Astrocyte (in vitro differentiated cells and primary cell): ENCODE results near the gene FBXO10. TPM values are rescaled to one million over a fixed set of nuclear protein-coding genes. Genes with fewer than 3 reads are reported as not detected.

Experiments used
- DNase-seq: peaks from one replicate; pipeline ENCODE4 v3.0.0-alpha.2; 2010; ENCODE audit warnings: low read depth
- FAIRE-seq: peaks from 2 replicates; lab custom pipeline; 2011; peaks lifted over from hg19 to GRCh38; lab: Jason Lieb, UNC
- H2AFZ ChIP-seq: 2 replicates; pipeline ENCODE4 v1.6.0; 2012; ENCODE audit warnings: low read depth, low read length, inconsistent platforms
- H3K27ac ChIP-seq: 2 replicates; pipeline ENCODE4 v1.5.1; 2011; ENCODE audit warnings: low read depth, low read length, inconsistent platforms
- H3K27me3 ChIP-seq: 2 replicates; pipeline ENCODE4 v1.6.0; 2011; ENCODE audit warnings: low read length, inconsistent platforms; ENCODE audit not compliant: insufficient read depth
- H3K36me3 ChIP-seq: 2 replicates; pipeline ENCODE4 v1.5.1; 2011; ENCODE audit warnings: low read length, inconsistent platforms; ENCODE audit not compliant: insufficient read depth
- H3K4me1 ChIP-seq: 2 replicates; pipeline ENCODE4 v1.5.1; 2011; ENCODE audit warnings: low read length, inconsistent platforms; ENCODE audit not compliant: insufficient read depth
- H3K4me2 ChIP-seq: 2 replicates; pipeline ENCODE4 v1.6.0; 2012; ENCODE audit warnings: low read length, inconsistent platforms
- H3K4me3 ChIP-seq: 2 replicates; pipeline ENCODE4 v1.5.1; 2011; ENCODE audit warnings: low read depth, mild to moderate bottlenecking, low read length, inconsistent platforms; ENCODE audit not compliant: insufficient read depth
- H3K79me2 ChIP-seq: 2 replicates; pipeline ENCODE4 v1.6.0; 2012; ENCODE audit warnings: mild to moderate bottlenecking, low read length, inconsistent platforms; ENCODE audit not compliant: insufficient read depth
- H3K9ac ChIP-seq: 2 replicates; pipeline ENCODE4 v1.6.0; 2012; ENCODE audit warnings: mild to moderate bottlenecking, low read length, inconsistent platforms
- H3K9me3 ChIP-seq: 2 replicates; pipeline ENCODE4 v1.5.1; 2012; ENCODE audit warnings: low read depth, mild to moderate bottlenecking, low read length, inconsistent platforms; ENCODE audit not compliant: insufficient read depth
- H4K20me1 ChIP-seq: 2 replicates; pipeline ENCODE4 v1.6.0; 2012; ENCODE audit warnings: low read length, inconsistent platforms; ENCODE audit not compliant: insufficient read depth
- H3K27ac Mint-ChIP-seq: one replicate; pipeline ENCODE4 v1.8.0; 2021; ENCODE audit warnings: mild to moderate bottlenecking, mixed read lengths; ENCODE audit not compliant: unreplicated experiment
- H3K27me3 Mint-ChIP-seq: one replicate; pipeline ENCODE4 v1.8.0; 2021; ENCODE audit warnings: low read depth, mixed read lengths; ENCODE audit not compliant: unreplicated experiment
- H3K36me3 Mint-ChIP-seq: one replicate; pipeline ENCODE4 v1.8.0; 2021; ENCODE audit warnings: low read depth, mixed read lengths; ENCODE audit not compliant: unreplicated experiment
- H3K4me1 Mint-ChIP-seq: one replicate; pipeline ENCODE4 v1.8.0; 2021; ENCODE audit warnings: low read depth, mixed read lengths; ENCODE audit not compliant: unreplicated experiment
- H3K4me3 Mint-ChIP-seq: one replicate; pipeline ENCODE4 v1.8.0; 2021; ENCODE audit warnings: mild to moderate bottlenecking, moderate library complexity, mixed read lengths; ENCODE audit not compliant: unreplicated experiment
- H3K9me3 Mint-ChIP-seq: one replicate; pipeline ENCODE4 v1.8.0; 2021; ENCODE audit warnings: mild to moderate bottlenecking, mixed read lengths; ENCODE audit not compliant: unreplicated experiment
- CTCF ChIP-seq: IDR thresholded peaks from 2 replicates; pipeline ENCODE4 v1.5.1; 2011; ENCODE audit warnings: low read depth, mild to moderate bottlenecking, inconsistent platforms, low read length, moderate library complexity; ENCODE audit not compliant: insufficient read depth
- EZH2 ChIP-seq: IDR thresholded peaks from 2 replicates; pipeline ENCODE4 v1.6.1; 2012; ENCODE audit warnings: mild to moderate bottlenecking, low read length, inconsistent platforms; ENCODE audit not compliant: insufficient read depth
- total RNA-seq: library from RNA; stranded (reverse); gene quantifications from 2 replicates; pipeline ENCODE4 v1.2.1, GENCODE V29; 2021

FBXO10 gene
- total RNA-seq, 1 donor from 2014 or later = 12.7 TPM

- FAIRE-seq = no peak
- H3K36me3 Mint-ChIP-seq = peaks cover 3% of the 10 kb centered on the region
- H3K4me1 Mint-ChIP-seq = peaks cover 11% of the 10 kb centered on the region
These were observed 21.9 kb downstream of the FBXO10 start for GRCh38 chr9:37554318-37554717.

GRCh38 chr9:37551888-37552287 lies 24.3 kb downstream of the FBXO10 start:
- Histone ChIP-seq H3K9me3 (no peaks in the 10 kb centered on the region), H3K79me2 (no peaks in the 10 kb centered on the region), H3K27ac (no peak overlapping the region), H3K9ac (no peak overlapping the region), H3K4me1 (peaks cover 6% of the 10 kb centered on the region), H3K4me2 (no peak overlapping the region), H4K20me1 (peaks cover 16% of the 10 kb centered on the region), H3K27me3 (no peaks in the 10 kb centered on the region), H3K4me3 (no peak overlapping the region), H2AFZ (no peak overlapping the region), H3K36me3 (no peaks in the 10 kb centered on the region)
- no peak overlapping the region for H3K4me3 Mint-ChIP-seq
- FAIRE-seq (no peak), DNase-seq (no peak)
- TF ChIP-seq EZH2 (no peak), CTCF (no peak)
- no peak overlapping the region for H3K27ac Mint-ChIP-seq
- H3K36me3 Mint-ChIP-seq = no peaks in the 10 kb centered on the region
- H3K27me3 Mint-ChIP-seq = no peaks in the 10 kb centered on the region
- H3K4me1 Mint-ChIP-seq = peaks cover 15% of the 10 kb centered on the region
- H3K9me3 Mint-ChIP-seq = no peaks in the 10 kb centered on the region

More at GRCh38 chr9:37554318-37554717, 21.9 kb downstream of the FBXO10 start:
- DNase-seq = no peak
- no peaks in the 10 kb centered on the region for H3K36me3 ChIP-seq
- TF ChIP-seq EZH2 = no peak
- no peak for TF ChIP-seq CTCF
- H3K4me3 ChIP-seq = no peak overlapping the region
- no peak overlapping the region for H3K4me3 Mint-ChIP-seq
- no peaks in the 10 kb centered on the region for H3K27me3 Mint-ChIP-seq
- no peak overlapping the region for H3K27ac Mint-ChIP-seq
- peaks cover 6% of the 10 kb centered on the region for H3K4me1 ChIP-seq
- no peak overlapping the region for H3K4me2 ChIP-seq
- H3K9ac ChIP-seq = no peak overlapping the region
- H3K9me3 ChIP-seq = no peaks in the 10 kb centered on the region
- peaks cover 12% of the 10 kb centered on the region for H4K20me1 ChIP-seq
- H3K9me3 Mint-ChIP-seq = no peaks in the 10 kb centered on the region
- no peak overlapping the region for H2AFZ ChIP-seq
- H3K27ac ChIP-seq = no peak overlapping the region
- no peaks in the 10 kb centered on the region for H3K79me2 ChIP-seq
- H3K27me3 ChIP-seq = no peaks in the 10 kb centered on the region

- no peak overlapping the region for H3K9ac ChIP-seq
- H3K4me2 ChIP-seq = no peak overlapping the region
- H3K4me3 Mint-ChIP-seq = no peak overlapping the region
- FAIRE-seq = no peak
- TF ChIP-seq CTCF (no peak), EZH2 (no peak)
- H3K27ac Mint-ChIP-seq = no peak overlapping the region
- no peak overlapping the region for H2AFZ ChIP-seq
- no peak for DNase-seq
- peaks cover 6% of the 10 kb centered on the region for H3K4me1 ChIP-seq
- H3K79me2 ChIP-seq = no peaks in the 10 kb centered on the region
- no peaks in the 10 kb centered on the region for H3K9me3 Mint-ChIP-seq
- no peaks in the 10 kb centered on the region for H3K36me3 ChIP-seq
- no peak overlapping the region for H3K27ac ChIP-seq
- peaks cover 16% of the 10 kb centered on the region for H4K20me1 ChIP-seq
- H3K4me3 ChIP-seq = no peak overlapping the region
- H3K27me3 ChIP-seq = no peaks in the 10 kb centered on the region
- no peaks in the 10 kb centered on the region for H3K27me3 Mint-ChIP-seq
- no peaks in the 10 kb centered on the region for H3K9me3 ChIP-seq
- peaks cover 15% of the 10 kb centered on the region for H3K4me1 Mint-ChIP-seq
- H3K36me3 Mint-ChIP-seq = no peaks in the 10 kb centered on the region
These were observed 24.7 kb downstream of the FBXO10 start for GRCh38 chr9:37551468-37551867.
